ENCODE measurements around the gene PGC.

Gene PGC

GRCh38 chr6:41780551-41781365 lies 33.6 kb upstream of the PGC start, which contains the start of gene PRICKLE4:
Gene PRICKLE4 (plus strand): TSS chr6:41780782. CDS start chr6:41783474, 2,692 bp downstream.
- ATAC-seq = peak; percentile 10
- no peaks in the 10 kb centered on the region for H3K27me3 Mint-ChIP-seq
- peak within 1 kb of the TSS; percentile 73 for H3K27ac Mint-ChIP-seq
- no peaks in the 10 kb centered on the region for H3K9me3 Mint-ChIP-seq
- H3K4me1 Mint-ChIP-seq = peaks cover 35% of the 10 kb centered on the region
- no peaks in the 10 kb centered on the region for H3K36me3 Mint-ChIP-seq
- H3K4me3 Mint-ChIP-seq = peak within 1 kb of the TSS; percentile 83

GRCh38 chr6:41779788-41780550 lies 32.8 kb upstream of the PGC start, which contains the start of gene FRS3:
Gene FRS3 (minus strand): TSS chr6:41779900. CDS start chr6:41776987, 2,913 bp downstream.
- H3K4me1 Mint-ChIP-seq = peaks cover 29% of the 10 kb centered on the region
- H3K27me3 Mint-ChIP-seq = no peaks in the 10 kb centered on the region
- no peaks in the 10 kb centered on the region for H3K9me3 Mint-ChIP-seq
- peak; percentile 97 for ATAC-seq
- H3K27ac Mint-ChIP-seq = peak within 1 kb of the TSS; percentile 73
- H3K4me3 Mint-ChIP-seq = peak within 1 kb of the TSS; percentile 98
- H3K36me3 Mint-ChIP-seq = peaks cover 6% of the 10 kb centered on the region

DNA sequence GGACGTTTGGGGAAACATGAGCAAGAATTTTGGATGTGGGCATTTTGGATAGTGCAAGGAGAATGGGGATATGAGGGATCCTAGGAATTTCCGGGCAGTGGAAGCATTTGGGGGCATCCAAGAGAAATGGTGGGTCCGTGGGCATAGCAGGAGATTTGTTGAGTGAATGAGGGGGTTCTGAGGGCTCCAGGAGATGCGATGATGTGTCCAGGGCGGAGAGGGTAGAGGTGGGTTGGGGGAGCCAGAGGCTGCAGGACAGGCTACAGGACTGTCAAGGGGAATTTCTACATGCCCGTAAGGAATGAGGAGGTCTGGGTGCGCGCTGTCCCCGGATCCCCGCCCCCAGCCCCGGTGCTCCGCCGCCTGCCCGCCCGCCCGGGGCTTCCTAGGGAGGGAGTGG lies 32.1 kb upstream of the PGC start:
- ATAC-seq = no peak
- Mint-ChIP-seq H3K9me3 (no peaks in the 10 kb centered on the region), H3K4me1 (peaks cover 23% of the 10 kb centered on the region), H3K27ac (peak overlapping the region; percentile 73), H3K4me3 (peak overlapping the region; percentile 98), H3K36me3 (peaks cover 13% of the 10 kb centered on the region), H3K27me3 (no peaks in the 10 kb centered on the region)

GRCh38 chr6:41778895-41779294 lies 31.7 kb upstream of the PGC start:
- Mint-ChIP-seq H3K27me3 (no peaks in the 10 kb centered on the region), H3K36me3 (peaks cover 17% of the 10 kb centered on the region), H3K4me1 (peaks cover 19% of the 10 kb centered on the region), H3K9me3 (no peaks in the 10 kb centered on the region), H3K27ac (peak overlapping the region; percentile 73), H3K4me3 (peak overlapping the region; percentile 98)
- no peak for ATAC-seq

GRCh38 chr6:41777551-41778285 lies 30.5 kb upstream of the PGC start:
- no peak overlapping the region for H3K27ac Mint-ChIP-seq
- peaks cover 18% of the 10 kb centered on the region for H3K36me3 Mint-ChIP-seq
- H3K9me3 Mint-ChIP-seq = no peaks in the 10 kb centered on the region
- ATAC-seq = no peak
- no peaks in the 10 kb centered on the region for H3K27me3 Mint-ChIP-seq
- H3K4me1 Mint-ChIP-seq = peaks cover 19% of the 10 kb centered on the region
- H3K4me3 Mint-ChIP-seq = no peak overlapping the region

DNA sequence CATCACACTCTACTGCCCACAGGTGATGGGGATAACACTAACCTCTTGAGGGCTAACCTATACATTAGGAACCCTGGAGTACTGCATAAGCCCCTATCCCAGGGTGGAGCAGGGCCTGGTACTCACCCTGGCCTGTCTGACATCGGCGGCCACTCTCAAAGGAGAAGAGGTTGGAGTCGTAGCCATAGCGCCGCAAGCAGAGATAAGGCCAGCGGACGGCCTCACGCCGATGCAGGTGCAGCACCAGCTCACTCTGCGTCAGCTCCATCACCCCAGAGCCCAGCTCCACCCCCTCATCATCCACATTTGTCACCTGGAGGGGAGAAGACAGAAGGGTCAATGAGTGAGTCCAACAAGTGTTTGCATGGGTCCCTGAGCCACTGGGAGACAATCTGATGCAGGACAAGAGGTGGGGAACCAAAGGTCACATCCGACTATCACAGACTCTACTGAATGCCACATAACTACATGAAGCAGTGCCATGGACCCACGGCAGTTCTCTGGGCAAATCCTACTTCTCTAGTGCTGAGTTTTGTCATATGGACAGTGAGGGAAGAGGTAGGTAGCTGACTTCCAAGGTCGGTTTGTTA lies 28.2 kb upstream of the PGC start:
- no peak for ATAC-seq
- Mint-ChIP-seq H3K27ac (no peak overlapping the region), H3K4me1 (peaks cover 9% of the 10 kb centered on the region), H3K9me3 (no peaks in the 10 kb centered on the region), H3K27me3 (no peaks in the 10 kb centered on the region), H3K4me3 (no peak overlapping the region), H3K36me3 (peaks cover 30% of the 10 kb centered on the region)

- H3K27me3 Mint-ChIP-seq = no peaks in the 10 kb centered on the region
- H3K4me3 Mint-ChIP-seq = no peak overlapping the region
- H3K9me3 Mint-ChIP-seq = no peaks in the 10 kb centered on the region
- H3K36me3 Mint-ChIP-seq = peaks cover 33% of the 10 kb centered on the region
- ATAC-seq = no peak
- H3K27ac Mint-ChIP-seq = no peak overlapping the region
- H3K4me1 Mint-ChIP-seq = peaks cover 9% of the 10 kb centered on the region
These were observed 27.6 kb upstream of the PGC start for GRCh38 chr6:41774841-41775240.

- H3K4me1 Mint-ChIP-seq = no peaks in the 10 kb centered on the region
- no peaks in the 10 kb centered on the region for H3K9me3 Mint-ChIP-seq
- H3K27ac Mint-ChIP-seq = no peak overlapping the region
- ATAC-seq = no peak
- H3K36me3 Mint-ChIP-seq = peaks cover 33% of the 10 kb centered on the region
- H3K4me3 Mint-ChIP-seq = no peak overlapping the region
- H3K27me3 Mint-ChIP-seq = no peaks in the 10 kb centered on the region
These were observed 24.1 kb upstream of the PGC start for GRCh38 chr6:41771058-41771983.

GRCh38 chr6:41770381-41771057 lies 23.3 kb upstream of the PGC start:
- Mint-ChIP-seq H3K4me1 (no peaks in the 10 kb centered on the region), H3K27me3 (no peaks in the 10 kb centered on the region), H3K9me3 (no peaks in the 10 kb centered on the region), H3K27ac (no peak overlapping the region), H3K36me3 (peaks cover 32% of the 10 kb centered on the region), H3K4me3 (no peak overlapping the region)
- no peak for ATAC-seq

GRCh38 chr6:41769376-41769775 lies 22.2 kb upstream of the PGC start:
- no peak for ATAC-seq
- no peak overlapping the region for H3K27ac Mint-ChIP-seq

DNA sequence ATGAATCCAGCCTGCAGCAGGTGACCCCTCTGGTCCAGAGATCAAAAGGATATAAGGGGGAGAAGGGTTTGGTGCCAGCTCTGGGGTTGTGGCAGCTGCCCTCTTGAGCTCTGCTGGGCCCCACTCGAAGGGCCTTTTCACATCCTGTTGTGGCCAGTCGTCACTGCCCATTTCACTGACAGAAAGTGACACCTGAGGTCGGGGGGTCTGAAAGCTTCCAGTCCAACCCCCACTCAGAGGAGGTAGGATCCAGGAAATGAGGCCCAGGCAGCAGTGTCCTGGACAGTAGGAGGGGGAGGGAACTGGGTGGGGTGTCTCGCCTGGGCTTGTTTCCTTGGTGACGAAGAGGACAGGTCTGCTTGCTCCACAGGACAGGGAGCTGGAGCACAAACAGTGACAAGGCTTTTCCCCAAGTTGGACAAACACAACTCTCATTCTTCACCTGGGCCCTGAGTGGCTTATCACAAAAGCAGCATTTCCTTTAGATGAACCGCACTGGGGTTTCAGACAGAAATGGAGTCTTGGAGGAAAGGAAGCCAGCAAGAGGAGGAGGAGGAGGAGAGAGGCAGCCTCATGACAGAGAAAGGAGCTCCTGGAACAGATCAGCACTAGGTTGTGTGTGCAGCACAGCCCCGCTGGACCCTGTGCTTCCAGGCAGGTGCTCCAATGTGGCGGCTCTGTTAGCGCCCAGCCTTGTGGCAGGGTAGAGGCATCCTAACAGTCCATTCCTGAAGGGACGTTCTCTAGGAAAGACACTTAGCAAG lies 21.5 kb upstream of the PGC start:
- Mint-ChIP-seq H3K4me3 (no peak overlapping the region), H3K36me3 (peaks cover 15% of the 10 kb centered on the region), H3K9me3 (no peaks in the 10 kb centered on the region), H3K27me3 (no peaks in the 10 kb centered on the region), H3K27ac (no peak overlapping the region), H3K4me1 (no peaks in the 10 kb centered on the region)
- ATAC-seq = no peak

More at GRCh38 chr6:41769376-41769775, 22.2 kb upstream of the PGC start:
- H3K9me3 Mint-ChIP-seq = no peaks in the 10 kb centered on the region
- H3K4me1 Mint-ChIP-seq = no peaks in the 10 kb centered on the region
- peaks cover 21% of the 10 kb centered on the region for H3K36me3 Mint-ChIP-seq
- no peak overlapping the region for H3K4me3 Mint-ChIP-seq
- H3K27me3 Mint-ChIP-seq = no peaks in the 10 kb centered on the region

DNA sequence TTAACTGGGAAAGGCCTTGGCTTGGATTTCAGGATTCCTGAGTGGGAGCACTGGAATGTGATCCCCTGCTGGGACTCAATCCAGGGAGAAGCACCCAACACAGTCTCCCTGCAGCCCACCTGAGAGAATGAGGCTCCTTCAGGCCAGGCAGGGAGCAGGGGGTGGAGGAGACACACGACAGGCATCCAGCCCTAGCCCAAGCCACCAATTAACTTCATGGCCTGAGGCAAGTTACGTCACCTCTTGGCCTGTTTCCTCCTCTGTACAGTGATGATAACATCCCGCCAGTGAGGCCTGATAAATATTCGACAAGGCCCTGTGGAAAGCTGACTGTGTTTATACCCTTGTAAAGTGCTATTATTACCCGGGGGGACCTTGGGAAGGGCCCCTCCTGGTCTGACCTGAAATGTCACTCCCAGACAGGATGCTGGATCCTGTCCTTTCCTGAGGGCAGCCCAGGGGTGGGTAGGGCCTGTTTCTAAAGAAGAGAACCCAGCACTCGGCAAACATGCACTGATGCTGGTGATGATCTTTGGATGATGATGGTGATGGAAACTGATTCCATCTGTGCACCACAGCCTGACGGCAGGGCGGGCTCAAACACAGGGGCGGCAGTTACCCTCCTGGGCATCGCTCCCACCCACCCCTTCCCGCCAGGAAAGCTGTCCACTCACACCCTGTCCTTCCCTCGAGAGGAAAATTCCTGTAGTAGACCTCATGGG lies 20.1 kb upstream of the PGC start:
- Mint-ChIP-seq H3K27me3 (no peaks in the 10 kb centered on the region), H3K36me3 (peaks cover 15% of the 10 kb centered on the region), H3K4me1 (no peaks in the 10 kb centered on the region), H3K9me3 (no peaks in the 10 kb centered on the region), H3K27ac (no peak overlapping the region), H3K4me3 (no peak overlapping the region)
- no peak for ATAC-seq
